Liver (tissue), 9 donors: ENCODE measurements around the gene HTR6. TPM values are rescaled to one million over a fixed set of nuclear protein-coding genes. Genes with fewer than 3 reads are reported as not detected.

Experiments
- DNase-seq: peaks from one replicate; pipeline ENCODE4 v3.0.0-alpha.2; 2017; ENCODE audit warnings: low spot score
- H3K27ac ChIP-seq, 2 donors: one replicate each; pipeline ENCODE4 v1.7.0; 2013; ENCODE audit warnings: inconsistent platforms in 2 of 2, low read length in 2 of 2, control low read depth in 1 of 2, low read depth in 1 of 2, mild to moderate bottlenecking in 1 of 2
- H3K27me3 ChIP-seq, 4 donors: one replicate each; pipeline versions ENCODE4 v1.6.1 to v1.7.0; 2013; ENCODE audit warnings: low read length in 3 of 4, inconsistent platforms in 1 of 4, mild to moderate bottlenecking in 1 of 4, moderate library complexity in 1 of 4; ENCODE audit not compliant: control insufficient read depth in 4 of 4, insufficient read depth in 4 of 4
- H3K36me3 ChIP-seq, 4 donors: one replicate each; pipeline versions ENCODE4 v1.6.1 to v1.7.0; 2013; ENCODE audit warnings: low read length in 3 of 4, mild to moderate bottlenecking in 3 of 4, low read depth in 1 of 4, moderate library complexity in 1 of 4; ENCODE audit not compliant: control insufficient read depth in 4 of 4, insufficient read depth in 3 of 4
- H3K4me1 ChIP-seq, 4 donors: one replicate each; pipeline versions ENCODE4 v1.6.1 to v1.7.0; 2013; ENCODE audit warnings: low read length in 3 of 4, mild to moderate bottlenecking in 3 of 4, moderate library complexity in 1 of 4; ENCODE audit not compliant: control insufficient read depth in 4 of 4, insufficient read depth in 4 of 4
- H3K4me3 ChIP-seq, 3 donors: one replicate each; pipeline versions ENCODE4 v1.6.1 to v1.7.0; 2013; ENCODE audit warnings: low read length in 3 of 3, control low read depth in 1 of 3, low read depth in 1 of 3, mild to moderate bottlenecking in 1 of 3
- H3K9ac ChIP-seq, 2 donors: one replicate each; pipeline ENCODE4 v1.7.0; 2013; ENCODE audit warnings: low read length in 2 of 2, mild to moderate bottlenecking in 2 of 2, moderate library complexity in 2 of 2, control low read depth in 1 of 2, low read depth in 1 of 2
- H3K9me3 ChIP-seq, 4 donors: one replicate each; pipeline versions ENCODE4 v1.6.1 to v1.7.0; 2013; ENCODE audit warnings: low read length in 3 of 4; ENCODE audit not compliant: control insufficient read depth in 4 of 4
- ATF3 ChIP-seq: IDR thresholded peaks from 2 replicates; pipeline ENCODE4 v1.6.1; 2016; ENCODE audit warnings: antibody characterized with exemption
- EGR1 ChIP-seq, 2 donors: IDR thresholded peaks; 2 replicates each; pipeline ENCODE4 v1.6.1; 2016 to 2018; ENCODE audit warnings: antibody characterized with exemption in 2 of 2, low read depth in 2 of 2
- FOXA2 ChIP-seq: IDR thresholded peaks from 2 replicates; pipeline ENCODE4 v1.6.1; 2016; ENCODE audit warnings: antibody characterized with exemption
- GABPA ChIP-seq, 2 donors: IDR thresholded peaks in 1 of 2; conservative IDR thresholded peaks in 1 of 2; 2 replicates each; pipeline ENCODE4 v1.6.1; 2016; ENCODE audit warnings: antibody characterized with exemption in 2 of 2, mild to moderate bottlenecking in 1 of 2, moderate library complexity in 1 of 2
- HNF4A ChIP-seq, 2 donors: conservative IDR thresholded peaks; 2 replicates each; pipeline ENCODE4 v1.6.1; 2016; ENCODE audit warnings: antibody characterized with exemption in 2 of 2, mild to moderate bottlenecking in 2 of 2
- HNF4G ChIP-seq: IDR thresholded peaks from 2 replicates; pipeline ENCODE4 v1.6.1; 2016; ENCODE audit warnings: antibody characterized with exemption
- RAD21 ChIP-seq, 2 donors: IDR thresholded peaks; 2 replicates each; pipeline ENCODE4 v1.6.1; 2016; ENCODE audit warnings: antibody characterized with exemption in 2 of 2, mild to moderate bottlenecking in 2 of 2
- REST ChIP-seq: IDR thresholded peaks from 2 replicates; pipeline ENCODE4 v1.6.1; 2016; ENCODE audit warnings: antibody characterized with exemption, mild to moderate bottlenecking
- RXRA ChIP-seq, 2 donors: IDR thresholded peaks; 2 replicates each; pipeline ENCODE4 v1.6.1; 2017 to 2018; ENCODE audit warnings: antibody characterized with exemption in 2 of 2, mild to moderate bottlenecking in 1 of 2
- SP1 ChIP-seq: IDR thresholded peaks from 2 replicates; pipeline ENCODE4 v1.6.1; 2018; ENCODE audit warnings: antibody characterized with exemption, mild to moderate bottlenecking
- TAF1 ChIP-seq: conservative IDR thresholded peaks from 2 replicates; pipeline ENCODE4 v1.6.1; 2016; ENCODE audit warnings: antibody characterized with exemption, mild to moderate bottlenecking
- YY1 ChIP-seq: IDR thresholded peaks from 2 replicates; pipeline ENCODE4 v1.6.1; 2016; ENCODE audit warnings: antibody characterized with exemption, mild to moderate bottlenecking
- ZBTB33 ChIP-seq: IDR thresholded peaks from 2 replicates; pipeline ENCODE4 v1.6.1; 2016; ENCODE audit warnings: antibody characterized with exemption
- WGBS: extraction: QIAGEN DNeasy Blood & Tissue Kit; methylation state at CpG from one replicate; pipeline ENCODE4 v1.1.7; 2013; 5-methylcytosine and 5-hydroxymethylcytosine counted together
- polyA plus RNA-seq, 2 donors: library from polyadenylated mRNA; stranded (reverse) in 1 of 2; unstranded in 1 of 2; fragments of 200-250 nt in 1 of 2; fragments of >200 nt in 1 of 2; fragmentation: Nextera tagmentation in 1 of 2; extraction: Ambion mirVana in 1 of 2; gene quantifications; one replicate each; pipeline versions ENCODE4 v1.2.1 to v1.2.3, GENCODE V29; 2013 to 2015
- total RNA-seq, 2 donors: library from RNA; depleted of rRNA; stranded (reverse); fragments of >200 nt; gene quantifications; one replicate each; pipeline ENCODE4 v1.2.3, GENCODE V29; 2014
- donor health status: healthy.
- donor health status: healthy.
- donor health status: healthy.
- donor health status: healthy.
- donor health status: healthy.

The HTR6 gene
- total and polyA plus RNA-seq, 4 donors = not detected

- TF ChIP-seq REST (no peak), HNF4G (no peak), SP1 (no peak)
These were observed 56.3 kb downstream of the HTR6 start (continued) for GRCh38 chr1:19720973-19721372.

GRCh38 chr1:19723874-19724273 is 59.2 kb downstream of the HTR6 start:
- TF ChIP-seq TAF1 (no peak), RAD21 (IDR thresholded peaks at IDR 0.05) (no peak), HNF4G (no peak), FOXA2 (no peak), YY1 (no peak), ZBTB33 (no peak)
- Histone ChIP-seq H3K27ac (no peak overlapping the region), H3K27me3 (no peaks in the 10 kb centered on the region), H3K4me1 (no peaks in the 10 kb centered on the region), H3K9ac (no peak overlapping the region), H3K36me3 (peaks cover 0 to 26% (median 4%) of the 10 kb centered on the region in 4 donors), H3K9me3 (no peaks in the 10 kb centered on the region), H3K4me3 (no peak overlapping the region)
- DNase-seq = no peak
- WGBS = 84% methylated on average over 4 of the region's 4 CpGs

GRCh38 chr1:19725606-19726005 is 60.9 kb downstream of the HTR6 start:
- Histone ChIP-seq H3K36me3 (peaks cover 0 to 29% (median 5%) of the 10 kb centered on the region in 4 donors), H3K27me3 (no peaks in the 10 kb centered on the region), H3K9ac (no peak overlapping the region), H3K4me1 (no peaks in the 10 kb centered on the region), H3K4me3 (no peak overlapping the region), H3K27ac (no peak overlapping the region), H3K9me3 (peaks cover 0 to 2% (median 0%) of the 10 kb centered on the region in 4 donors)
- DNase-seq = no peak
- TF ChIP-seq RXRA (IDR thresholded peaks at IDR 0.05) = no peak
- TF ChIP-seq HNF4A (conservative IDR thresholded peaks at IDR 0.05) = no peak
- no peak for TF ChIP-seq HNF4G
- TF ChIP-seq EGR1 (IDR thresholded peaks at IDR 0.05; ENCODE audit: low read depth in 2 of 2) = no peak
- no peak for TF ChIP-seq GABPA (IDR thresholded peaks at IDR 0.05 in 1 of 2, conservative IDR thresholded peaks at IDR 0.05 in 1 of 2)
- no peak for TF ChIP-seq SP1
- no peak for TF ChIP-seq ATF3
- TF ChIP-seq RAD21 (IDR thresholded peaks at IDR 0.05) = no peak
- 98% methylated on average over 9 of the region's 9 CpGs for WGBS
